C4-2B (cell line): ENCODE measurements around the gene ZNF212.

Source experiments
- CTCF ChIP-seq: fragments of 450-650 bp; conservative IDR thresholded peaks from 2 replicates; pipeline ENCODE4 v1.5.1; 2017; ENCODE audit warnings: mild to moderate bottlenecking
- ZFX ChIP-seq: fragments of 450-650 bp; IDR thresholded peaks from 2 replicates; pipeline ENCODE4 v1.6.1; 2017

DNA sequence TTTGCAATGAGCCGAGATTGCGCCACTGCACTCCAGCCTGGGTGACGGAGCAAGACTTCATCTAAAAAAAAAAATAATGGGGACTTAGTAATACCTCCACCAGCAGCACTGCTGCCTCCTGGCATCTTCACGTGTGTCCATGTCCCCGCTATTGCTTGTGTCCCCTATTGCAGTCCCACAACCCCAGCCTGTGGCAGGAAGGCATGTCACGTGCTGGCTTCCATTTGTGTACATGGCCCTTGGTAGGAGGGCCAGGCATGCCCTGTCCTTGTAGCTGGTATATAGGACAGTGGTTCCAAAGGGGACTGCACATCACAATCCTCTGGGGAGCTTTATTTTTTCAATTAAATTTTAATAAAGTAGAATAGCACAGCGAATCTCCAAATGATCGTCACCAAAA is 28.3 kb downstream of the ZNF212 start:
- TF ChIP-seq CTCF (no peak), ZFX (no peak)
